Measurements from ENCODE around the gene ITPKA. TPM values are rescaled to one million over a fixed set of nuclear protein-coding genes. Genes with fewer than 3 reads are reported as not detected.

Gene ITPKA
- total RNA-seq, 1 donor from 2014 or later = 0.32 TPM

DNA sequence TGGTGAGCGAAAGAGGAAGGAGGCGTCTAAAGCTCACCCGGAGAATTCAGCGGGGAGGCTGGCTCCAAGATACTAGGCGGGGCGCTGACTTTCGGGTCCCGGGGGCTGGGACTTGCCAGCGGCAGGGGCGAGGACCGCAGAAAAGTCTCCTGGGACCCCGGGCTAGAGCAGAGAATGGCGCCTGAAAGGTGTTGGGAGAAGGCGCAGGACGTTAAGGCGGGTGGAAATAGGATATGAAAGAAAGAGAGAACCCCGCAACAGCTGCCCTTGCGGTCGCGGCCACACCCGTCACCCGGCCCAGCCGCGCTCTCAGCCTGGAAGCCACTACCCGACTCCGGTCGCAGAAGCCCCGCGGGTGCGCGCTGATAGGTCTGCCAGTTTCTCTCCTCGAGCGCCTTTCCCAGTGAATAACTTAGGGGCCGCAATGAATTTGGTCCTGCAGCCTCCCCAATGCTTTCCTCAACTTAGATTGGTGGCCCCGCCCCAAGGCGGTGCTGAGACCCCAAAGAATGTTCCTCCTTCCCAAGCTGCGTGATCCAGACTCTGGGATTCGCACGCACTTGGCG lies 19.3 kb downstream of the ITPKA start:
- intact Hi-C loops (cut with DNase I) = no loop called here
- peaks cover 30% of the 10 kb centered on the region for H3K4me1 ChIP-seq
- H3K9me3 ChIP-seq = no peaks in the 10 kb centered on the region
- peak overlapping the region; percentile 51 for H3K27ac ChIP-seq
- no peak for DNase-seq
- TF ChIP-seq, protein P1, sequence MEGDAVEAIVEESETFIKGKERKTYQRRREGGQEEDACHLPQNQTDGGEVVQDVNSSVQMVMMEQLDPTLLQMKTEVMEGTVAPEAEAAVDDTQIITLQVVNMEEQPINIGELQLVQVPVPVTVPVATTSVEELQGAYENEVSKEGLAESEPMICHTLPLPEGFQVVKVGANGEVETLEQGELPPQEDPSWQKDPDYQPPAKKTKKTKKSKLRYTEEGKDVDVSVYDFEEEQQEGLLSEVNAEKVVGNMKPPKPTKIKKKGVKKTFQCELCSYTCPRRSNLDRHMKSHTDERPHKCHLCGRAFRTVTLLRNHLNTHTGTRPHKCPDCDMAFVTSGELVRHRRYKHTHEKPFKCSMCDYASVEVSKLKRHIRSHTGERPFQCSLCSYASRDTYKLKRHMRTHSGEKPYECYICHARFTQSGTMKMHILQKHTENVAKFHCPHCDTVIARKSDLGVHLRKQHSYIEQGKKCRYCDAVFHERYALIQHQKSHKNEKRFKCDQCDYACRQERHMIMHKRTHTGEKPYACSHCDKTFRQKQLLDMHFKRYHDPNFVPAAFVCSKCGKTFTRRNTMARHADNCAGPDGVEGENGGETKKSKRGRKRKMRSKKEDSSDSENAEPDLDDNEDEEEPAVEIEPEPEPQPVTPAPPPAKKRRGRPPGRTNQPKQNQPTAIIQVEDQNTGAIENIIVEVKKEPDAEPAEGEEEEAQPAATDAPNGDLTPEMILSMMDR (IDR thresholded peaks at IDR 0.05) = no peak
- no peaks in the 10 kb centered on the region for H3K36me3 ChIP-seq
- peaks cover 36% of the 10 kb centered on the region for H3K27me3 ChIP-seq (ENCODE audit: low read depth)
- H3K4me3 ChIP-seq = peak overlapping the region; percentile 56
- peak; percentile 53 to 60 for ATAC-seq

DNA sequence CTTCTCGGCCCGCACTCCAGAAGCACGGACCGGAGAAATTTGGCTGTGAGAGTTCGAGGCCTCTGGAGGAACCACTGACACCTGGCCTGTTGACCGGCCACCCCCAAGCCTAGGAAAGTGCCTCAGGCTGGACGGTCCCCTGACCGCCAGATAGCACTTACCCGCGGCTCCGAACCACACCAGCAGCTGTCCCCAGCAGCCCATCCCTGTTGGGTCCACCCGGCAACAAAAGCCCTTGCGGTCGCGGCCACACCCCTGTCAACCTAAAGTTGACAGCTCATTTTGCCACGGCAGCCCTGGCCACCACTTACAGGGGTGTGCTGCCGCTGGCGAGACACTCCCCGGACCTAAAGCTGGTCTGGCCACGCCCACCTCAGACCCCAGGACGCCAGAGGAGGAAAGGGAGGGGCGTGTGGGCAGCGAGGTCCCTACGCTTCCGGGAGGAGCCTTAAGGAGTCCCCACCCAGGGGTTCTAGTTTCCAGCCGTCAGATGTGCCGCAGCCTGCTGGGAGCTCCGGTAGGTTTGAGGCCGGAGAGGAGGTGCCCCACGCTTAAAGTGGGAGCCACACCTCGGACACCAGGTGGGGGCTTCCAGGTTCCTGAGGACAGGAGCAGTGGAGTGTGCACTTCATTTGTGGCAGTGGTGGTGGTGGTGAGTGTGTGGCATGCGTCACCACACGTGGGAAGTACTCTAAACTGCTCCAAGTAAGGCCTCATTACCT lies 20.0 kb downstream of the ITPKA start, which contains the start of gene LTK:
Gene LTK, minus strand, starts transcription at position 322 of the 722 bp plus-strand sequence. Its CDS starts 118 bp downstream, at position 204.
- Histone ChIP-seq H3K4me3 (peak within 1 kb of the TSS; percentile 56), H3K27ac (peak within 1 kb of the TSS; percentile 51), H3K36me3 (no peaks in the 10 kb centered on the region), H3K9me3 (no peaks in the 10 kb centered on the region), H3K4me1 (peaks cover 30% of the 10 kb centered on the region), H3K27me3 (ENCODE audit: low read depth) (peaks cover 36% of the 10 kb centered on the region)
- peak; percentile 27 to 41 for ATAC-seq
- intact Hi-C loops (cut with DNase I) = no loop called here
- TF ChIP-seq, protein P1 (IDR thresholded peaks at IDR 0.05) = no peak
- DNase-seq = peak; percentile 62

DNA sequence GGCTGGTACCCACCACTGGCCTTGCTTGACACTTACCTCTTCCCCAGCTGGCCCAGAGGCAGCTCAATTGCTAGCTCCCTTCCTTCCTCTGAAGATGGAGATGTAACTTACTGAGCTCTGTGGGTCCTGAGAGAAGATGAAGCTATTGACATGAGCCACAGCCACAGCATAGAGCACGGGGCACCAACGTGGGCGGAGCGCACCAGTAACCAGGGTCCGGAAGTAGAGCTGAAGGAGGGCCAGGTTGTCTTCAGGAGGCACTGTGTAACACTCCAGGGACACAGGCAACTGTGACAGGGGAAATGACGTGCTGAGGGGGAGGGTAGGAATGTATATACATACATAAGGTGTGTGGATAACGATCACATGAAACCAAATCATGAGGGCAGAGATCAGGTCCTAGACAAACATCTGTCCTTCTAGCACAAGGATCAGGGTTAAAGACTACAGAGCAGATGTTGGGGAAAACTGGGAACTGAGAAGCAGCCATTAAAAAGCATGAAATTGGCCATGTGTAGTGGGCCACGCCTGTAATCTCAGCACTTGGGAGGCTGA lies 24.3 kb downstream of the ITPKA start:
- ATAC-seq (no peak), DNase-seq (no peak)
- Histone ChIP-seq H3K27ac (no peak overlapping the region), H3K27me3 (ENCODE audit: low read depth) (peaks cover 9% of the 10 kb centered on the region), H3K4me1 (peaks cover 14% of the 10 kb centered on the region), H3K9me3 (no peaks in the 10 kb centered on the region), H3K36me3 (peaks cover 7% of the 10 kb centered on the region), H3K4me3 (no peak overlapping the region)
- intact Hi-C loops (cut with DNase I) = no loop called here
- TF ChIP-seq, protein P1 (IDR thresholded peaks at IDR 0.05) = no peak

DNA sequence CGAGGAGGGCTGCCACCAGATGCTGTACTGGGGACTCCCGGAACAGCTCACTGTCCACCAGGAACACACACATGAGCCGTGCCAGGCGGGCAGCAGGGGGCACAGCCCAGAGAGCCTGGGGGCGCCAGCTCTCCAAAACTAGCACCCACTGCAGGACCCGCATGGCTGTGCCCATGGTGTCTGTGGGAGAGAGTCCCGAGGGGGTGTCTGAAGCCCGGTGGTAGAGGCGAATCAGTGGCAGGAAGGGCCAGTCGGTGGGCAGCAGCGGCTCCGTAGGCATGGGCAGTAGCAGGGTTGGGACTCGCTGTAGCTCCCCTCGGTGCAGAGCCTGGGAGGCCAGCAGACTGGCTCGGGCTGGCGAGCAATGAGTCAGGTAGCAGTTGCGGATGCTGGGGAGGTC lies 27.0 kb downstream of the ITPKA start:
- no peaks in the 10 kb centered on the region for H3K4me1 ChIP-seq
- no peak for DNase-seq
- no peaks in the 10 kb centered on the region for H3K27me3 ChIP-seq (ENCODE audit: low read depth)
- H3K36me3 ChIP-seq = peaks cover 19% of the 10 kb centered on the region
- TF ChIP-seq, protein P1 (IDR thresholded peaks at IDR 0.05) = no peak
- H3K9me3 ChIP-seq = no peaks in the 10 kb centered on the region
- no peak overlapping the region for H3K4me3 ChIP-seq
- peak in 1 of 2 donors; percentile 24 for ATAC-seq
- intact Hi-C loops (cut with DNase I) = no loop called here
- no peak overlapping the region for H3K27ac ChIP-seq

DNA sequence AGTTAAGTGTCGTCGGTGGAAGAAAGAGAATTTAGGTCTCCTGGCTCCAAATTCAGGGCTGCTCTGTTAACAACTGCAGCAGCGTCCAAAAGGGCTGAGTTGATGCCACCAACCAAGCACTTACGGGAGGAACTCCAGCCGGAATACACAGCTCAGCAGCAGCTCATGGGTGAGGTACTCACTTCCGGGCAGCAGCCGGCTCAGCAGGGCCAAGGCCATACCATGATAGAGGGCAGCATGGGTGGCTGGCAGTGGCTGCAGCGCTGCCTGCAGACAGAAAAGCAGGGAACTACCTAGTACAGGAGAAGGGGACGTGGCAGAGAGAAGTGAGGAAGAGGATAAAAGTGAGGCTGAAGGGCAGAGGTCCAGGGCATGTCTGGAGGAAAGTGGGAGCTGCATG lies 27.9 kb downstream of the ITPKA start:
- Histone ChIP-seq H3K4me1 (no peaks in the 10 kb centered on the region), H3K36me3 (peaks cover 28% of the 10 kb centered on the region), H3K9me3 (no peaks in the 10 kb centered on the region), H3K27me3 (ENCODE audit: low read depth) (no peaks in the 10 kb centered on the region), H3K4me3 (no peak overlapping the region), H3K27ac (no peak overlapping the region)
- intact Hi-C loops (cut with DNase I) = no loop called here
- TF ChIP-seq, protein P1 (IDR thresholded peaks at IDR 0.05) = no peak
- DNase-seq (no peak), ATAC-seq (no peak)

Data from lower lobe of right lung (tissue), 2 donors.